ENCODE measurements around the gene ITIH3.

ITIH3 gene

DNA sequence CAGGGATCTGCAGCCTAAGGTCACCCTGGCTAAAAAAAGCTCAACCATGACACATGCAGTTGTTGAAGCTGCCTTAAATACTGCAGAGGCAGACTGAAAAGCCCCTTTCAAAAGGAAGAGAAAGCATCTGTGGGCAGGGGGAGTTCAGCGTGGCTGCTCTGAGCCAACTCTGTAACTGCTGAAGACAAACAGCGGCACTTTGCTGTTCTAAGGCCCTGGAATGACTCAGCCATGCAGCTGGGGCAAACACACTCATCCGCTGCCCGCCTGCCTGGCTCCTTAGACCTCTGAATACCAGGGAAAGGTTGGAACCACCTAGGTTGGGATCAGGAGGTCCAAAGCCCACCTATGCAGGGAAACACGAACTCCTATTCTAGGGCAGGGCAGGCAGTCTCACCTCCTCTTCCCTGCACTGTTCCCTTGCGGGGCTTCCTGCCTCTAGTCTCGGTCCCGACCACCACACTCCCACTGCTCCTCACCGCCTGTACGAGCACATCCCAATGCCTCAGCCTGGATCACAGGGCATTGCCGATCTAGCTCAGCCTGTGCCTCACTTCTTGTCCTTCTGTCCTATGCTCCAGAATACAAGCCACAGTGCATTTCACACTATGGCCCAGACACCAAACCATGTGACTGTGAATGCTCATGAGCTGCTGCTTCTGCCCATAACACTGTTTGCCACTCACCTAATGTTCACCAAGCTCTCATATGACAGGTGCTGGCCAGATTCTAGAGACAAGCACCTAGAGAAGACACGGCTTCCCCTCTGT lies 46.8 kb downstream of the ITIH3 start:
- Histone ChIP-seq H3K79me2 (ENCODE audit: control insufficient read depth, low read length) (no peaks in the 10 kb centered on the region), H3K4me3 (ENCODE audit: low read length) (no peak overlapping the region), H3K36me3 (ENCODE audit: control insufficient read depth, low read length) (no peaks in the 10 kb centered on the region), H3K27ac (ENCODE audit: low read depth, low read length) (no peak overlapping the region), H3K27me3 (ENCODE audit: control insufficient read depth, low read length) (no peaks in the 10 kb centered on the region), H3K4me2 (ENCODE audit: low read length) (no peak overlapping the region), H3K9me3 (ENCODE audit: control insufficient read depth, insufficient read depth, low read length) (no peaks in the 10 kb centered on the region), H3K4me1 (ENCODE audit: control insufficient read depth, low read length) (no peaks in the 10 kb centered on the region), H3F3A (ENCODE audit: control insufficient read depth, insufficient read depth) (no peaks in the 10 kb centered on the region), H4K20me1 (ENCODE audit: control insufficient read depth, insufficient read depth, low read depth, low read length) (no peaks in the 10 kb centered on the region), H3K9me2 (replicated peaks; ENCODE audit: control insufficient read depth, low read length) (no peaks in the 10 kb centered on the region)
- TF ChIP-seq, protein P1, sequence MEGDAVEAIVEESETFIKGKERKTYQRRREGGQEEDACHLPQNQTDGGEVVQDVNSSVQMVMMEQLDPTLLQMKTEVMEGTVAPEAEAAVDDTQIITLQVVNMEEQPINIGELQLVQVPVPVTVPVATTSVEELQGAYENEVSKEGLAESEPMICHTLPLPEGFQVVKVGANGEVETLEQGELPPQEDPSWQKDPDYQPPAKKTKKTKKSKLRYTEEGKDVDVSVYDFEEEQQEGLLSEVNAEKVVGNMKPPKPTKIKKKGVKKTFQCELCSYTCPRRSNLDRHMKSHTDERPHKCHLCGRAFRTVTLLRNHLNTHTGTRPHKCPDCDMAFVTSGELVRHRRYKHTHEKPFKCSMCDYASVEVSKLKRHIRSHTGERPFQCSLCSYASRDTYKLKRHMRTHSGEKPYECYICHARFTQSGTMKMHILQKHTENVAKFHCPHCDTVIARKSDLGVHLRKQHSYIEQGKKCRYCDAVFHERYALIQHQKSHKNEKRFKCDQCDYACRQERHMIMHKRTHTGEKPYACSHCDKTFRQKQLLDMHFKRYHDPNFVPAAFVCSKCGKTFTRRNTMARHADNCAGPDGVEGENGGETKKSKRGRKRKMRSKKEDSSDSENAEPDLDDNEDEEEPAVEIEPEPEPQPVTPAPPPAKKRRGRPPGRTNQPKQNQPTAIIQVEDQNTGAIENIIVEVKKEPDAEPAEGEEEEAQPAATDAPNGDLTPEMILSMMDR (IDR thresholded peaks at IDR 0.05; ENCODE audit: low read depth, low read length, poor library complexity, severe bottlenecking): no peak
- TF ChIP-seq EZH2phosphoT487 (IDR thresholded peaks at IDR 0.05; ENCODE audit: borderline replicate concordance, low read length): no peak

DNA sequence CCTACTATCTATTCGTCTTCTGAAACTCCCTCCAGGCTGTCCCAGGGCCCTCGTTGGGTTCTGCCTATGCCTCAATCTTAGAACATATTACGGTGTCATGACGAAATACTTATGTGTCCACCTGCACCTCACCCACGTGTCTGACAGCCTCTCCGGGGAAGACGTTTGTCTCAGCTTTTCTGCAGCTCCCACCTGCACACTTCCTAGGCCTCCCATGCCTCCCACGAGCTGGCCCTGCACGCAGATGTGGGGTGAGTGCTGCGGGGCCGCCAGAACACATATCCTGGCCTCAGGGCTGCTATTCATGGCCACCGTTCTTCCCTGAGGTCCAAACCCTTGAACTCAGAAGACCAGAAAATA lies 47.4 kb downstream of the ITIH3 start:
- H3K79me2 ChIP-seq (ENCODE audit: control insufficient read depth, low read length): no peaks in the 10 kb centered on the region

DNA sequence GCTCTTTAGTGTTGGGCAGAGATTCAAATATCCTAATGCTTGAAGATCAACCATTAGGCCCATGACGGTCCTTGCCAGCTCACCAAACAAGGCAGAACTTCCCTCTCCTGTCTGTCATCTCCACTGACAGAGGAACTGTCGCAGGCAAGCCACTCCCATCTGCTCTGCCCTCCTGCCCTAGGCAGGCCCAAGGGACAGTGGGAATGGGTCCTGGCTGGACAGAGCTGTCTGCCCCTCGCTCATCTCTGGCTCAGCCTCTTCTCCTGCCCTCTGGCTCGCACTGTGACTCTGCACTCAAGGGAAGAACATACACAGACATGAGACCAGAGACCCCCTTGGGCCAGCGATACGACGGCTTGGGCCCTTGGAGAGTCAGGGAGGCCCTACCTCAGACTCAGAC lies 47.8 kb downstream of the ITIH3 start:
- no peaks in the 10 kb centered on the region for H3K79me2 ChIP-seq (ENCODE audit: control insufficient read depth, low read length)
- H4K20me1 ChIP-seq (ENCODE audit: control insufficient read depth, insufficient read depth, low read depth, low read length): no peaks in the 10 kb centered on the region
- no peaks in the 10 kb centered on the region for H3K4me1 ChIP-seq (ENCODE audit: control insufficient read depth, low read length)
- no peaks in the 10 kb centered on the region for H3K9me2 ChIP-seq (replicated peaks; ENCODE audit: control insufficient read depth, low read length)
- no peaks in the 10 kb centered on the region for H3F3A ChIP-seq (ENCODE audit: control insufficient read depth, insufficient read depth)
- H3K36me3 ChIP-seq (ENCODE audit: control insufficient read depth, low read length): no peaks in the 10 kb centered on the region
- no peak overlapping the region for H3K4me3 ChIP-seq (ENCODE audit: low read length)
- H3K9me3 ChIP-seq (ENCODE audit: control insufficient read depth, insufficient read depth, low read length): no peaks in the 10 kb centered on the region
- no peak overlapping the region for H3K4me2 ChIP-seq (ENCODE audit: low read length)
- TF ChIP-seq EZH2phosphoT487 (IDR thresholded peaks at IDR 0.05; ENCODE audit: borderline replicate concordance, low read length): no peak
- TF ChIP-seq, protein P1 (IDR thresholded peaks at IDR 0.05; ENCODE audit: low read depth, low read length, poor library complexity, severe bottlenecking): no peak
- H3K27me3 ChIP-seq (ENCODE audit: control insufficient read depth, low read length): no peaks in the 10 kb centered on the region
- no peak overlapping the region for H3K27ac ChIP-seq (ENCODE audit: low read depth, low read length)

More for the DNA sequence above, 47.4 kb downstream of the ITIH3 start:
- Histone ChIP-seq H3K27me3 (ENCODE audit: control insufficient read depth, low read length) (no peaks in the 10 kb centered on the region), H3F3A (ENCODE audit: control insufficient read depth, insufficient read depth) (no peaks in the 10 kb centered on the region), H3K4me1 (ENCODE audit: control insufficient read depth, low read length) (no peaks in the 10 kb centered on the region), H3K4me3 (ENCODE audit: low read length) (no peak overlapping the region), H4K20me1 (ENCODE audit: control insufficient read depth, insufficient read depth, low read depth, low read length) (no peaks in the 10 kb centered on the region), H3K4me2 (ENCODE audit: low read length) (no peak overlapping the region), H3K27ac (ENCODE audit: low read depth, low read length) (no peak overlapping the region), H3K36me3 (ENCODE audit: control insufficient read depth, low read length) (no peaks in the 10 kb centered on the region), H3K9me3 (ENCODE audit: control insufficient read depth, insufficient read depth, low read length) (no peaks in the 10 kb centered on the region), H3K9me2 (replicated peaks; ENCODE audit: control insufficient read depth, low read length) (no peaks in the 10 kb centered on the region)
- TF ChIP-seq, protein P1 (IDR thresholded peaks at IDR 0.05; ENCODE audit: low read depth, low read length, poor library complexity, severe bottlenecking): no peak
- TF ChIP-seq EZH2phosphoT487 (IDR thresholded peaks at IDR 0.05; ENCODE audit: borderline replicate concordance, low read length): no peak

All from DOHH2 (cell line).